ENCODE data around the gene SEMA3G. TPM values are rescaled to one million over a fixed set of nuclear protein-coding genes. Genes with fewer than 3 reads are reported as not detected.

The SEMA3G gene
- total RNA-seq, 1 experiment from 2014 or later, result 0.77 TPM

DNA sequence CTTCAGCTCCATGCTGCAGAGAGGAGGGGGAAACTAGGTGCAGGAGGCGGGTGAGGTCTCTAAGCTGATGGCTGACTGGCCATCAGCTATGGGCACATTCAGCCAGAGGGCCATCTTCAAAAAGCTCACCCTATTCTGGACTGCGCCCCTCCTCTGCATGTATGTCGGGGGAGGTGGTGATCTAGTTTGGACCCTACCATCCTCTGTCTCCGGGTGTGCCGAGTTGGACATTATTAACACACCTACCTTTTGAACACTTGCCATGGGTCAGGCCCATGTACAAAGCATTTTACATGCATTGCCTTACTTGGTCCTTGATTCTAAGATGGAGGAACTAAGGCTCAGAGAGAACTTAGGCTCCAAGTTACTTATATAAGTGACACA is 11.9 kb upstream of the SEMA3G start:
- H3K27ac ChIP-seq (ENCODE audit: low read length), result no peak overlapping the region
- no peaks in the 10 kb centered on the region for H4K20me1 ChIP-seq (ENCODE audit: low read length)
- no peaks in the 10 kb centered on the region for H3K9me2 ChIP-seq (replicated peaks; ENCODE audit: low read length)
- no peaks in the 10 kb centered on the region for H3F3A ChIP-seq (ENCODE audit: low read length, unreplicated experiment)
- TSS peak; percentile 17 for BruUV-seq (replicated peaks)
- H3K9me3 ChIP-seq (ENCODE audit: low read length), result no peaks in the 10 kb centered on the region
- H3K4me3 ChIP-seq (ENCODE audit: low read length), result peak overlapping the region; percentile 99
- peak overlapping the region; percentile 96 for H3K9ac ChIP-seq (ENCODE audit: low read length)
- ATAC-seq, result no peak; the same call in 1 of the 2 replicates
- peaks cover 22% of the 10 kb centered on the region for H3K4me1 ChIP-seq (ENCODE audit: insufficient read depth, low read length)
- peak overlapping the region; percentile 98 for H3K4me2 ChIP-seq (ENCODE audit: low read length)
- CTCF ChIA-PET, result no interaction called here
- no peaks in the 10 kb centered on the region for H3K27me3 ChIP-seq (ENCODE audit: low read length)
- H2AFZ ChIP-seq (ENCODE audit: low read length), result peak overlapping the region; percentile 96; the same call in 1 of the 2 replicates
- H3K36me3 ChIP-seq (ENCODE audit: low read depth, low read length), result peaks cover 30% of the 10 kb centered on the region
- POLR2A ChIA-PET (ENCODE audit: unreplicated experiment), result interaction anchor here (0.5 kb wide), 1 partner anchor 217 kb away, joined by 30 read pairs; no protein-coding TSS in a partner anchor
- intact Hi-C loops (cut with micrococcal nuclease), result no loop called here
- TF ChIP-seq, protein P1, sequence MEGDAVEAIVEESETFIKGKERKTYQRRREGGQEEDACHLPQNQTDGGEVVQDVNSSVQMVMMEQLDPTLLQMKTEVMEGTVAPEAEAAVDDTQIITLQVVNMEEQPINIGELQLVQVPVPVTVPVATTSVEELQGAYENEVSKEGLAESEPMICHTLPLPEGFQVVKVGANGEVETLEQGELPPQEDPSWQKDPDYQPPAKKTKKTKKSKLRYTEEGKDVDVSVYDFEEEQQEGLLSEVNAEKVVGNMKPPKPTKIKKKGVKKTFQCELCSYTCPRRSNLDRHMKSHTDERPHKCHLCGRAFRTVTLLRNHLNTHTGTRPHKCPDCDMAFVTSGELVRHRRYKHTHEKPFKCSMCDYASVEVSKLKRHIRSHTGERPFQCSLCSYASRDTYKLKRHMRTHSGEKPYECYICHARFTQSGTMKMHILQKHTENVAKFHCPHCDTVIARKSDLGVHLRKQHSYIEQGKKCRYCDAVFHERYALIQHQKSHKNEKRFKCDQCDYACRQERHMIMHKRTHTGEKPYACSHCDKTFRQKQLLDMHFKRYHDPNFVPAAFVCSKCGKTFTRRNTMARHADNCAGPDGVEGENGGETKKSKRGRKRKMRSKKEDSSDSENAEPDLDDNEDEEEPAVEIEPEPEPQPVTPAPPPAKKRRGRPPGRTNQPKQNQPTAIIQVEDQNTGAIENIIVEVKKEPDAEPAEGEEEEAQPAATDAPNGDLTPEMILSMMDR (conservative IDR thresholded peaks at IDR 0.05; ENCODE audit: low read depth, low read length), result no peak
- DNase-seq, result no peak
- H3K79me2 ChIP-seq (ENCODE audit: low read length), result peaks cover 31% of the 10 kb centered on the region

DNA sequence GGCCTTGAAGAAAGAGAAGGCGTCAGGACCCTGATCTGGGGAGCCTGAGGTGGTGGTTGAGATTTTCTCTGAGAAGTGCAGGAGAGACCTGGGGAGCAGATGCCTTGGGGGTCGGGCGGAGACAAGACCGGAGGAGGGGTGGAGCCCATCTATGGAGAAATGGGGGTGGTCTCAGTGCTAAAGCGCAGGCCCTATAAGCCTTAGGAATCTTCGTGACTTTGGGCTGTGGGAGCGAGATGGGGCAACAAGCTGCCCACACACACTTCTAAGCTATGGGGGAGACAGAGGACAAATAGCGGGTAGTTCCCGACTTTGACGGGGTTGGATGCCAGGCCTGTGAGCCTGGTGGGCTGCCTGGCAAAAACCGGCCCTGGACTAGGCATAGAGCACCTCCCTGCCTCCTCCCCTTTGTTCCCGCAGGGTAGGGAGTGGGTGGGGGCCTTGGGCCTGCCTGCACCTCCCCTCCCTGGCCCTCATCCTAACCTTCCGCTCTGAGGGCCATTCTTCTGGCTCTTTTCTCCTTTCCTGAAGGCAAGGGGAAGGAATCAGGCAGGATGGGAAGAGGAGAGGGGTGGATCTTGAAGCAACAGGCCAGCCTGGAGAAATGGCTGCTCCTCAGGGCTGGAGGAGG is 11.4 kb upstream of the SEMA3G start:
- peaks cover 22% of the 10 kb centered on the region for H3K4me1 ChIP-seq (ENCODE audit: insufficient read depth, low read length)
- intact Hi-C loops (cut with micrococcal nuclease), result no loop called here
- H3K36me3 ChIP-seq (ENCODE audit: low read depth, low read length), result peaks cover 30% of the 10 kb centered on the region
- H3K27ac ChIP-seq (ENCODE audit: low read length), result no peak overlapping the region
- peak; percentile 39 for ATAC-seq
- no peaks in the 10 kb centered on the region for H3K9me3 ChIP-seq (ENCODE audit: low read length)
- H4K20me1 ChIP-seq (ENCODE audit: low read length), result no peaks in the 10 kb centered on the region
- DNase-seq, result no peak
- POLR2A ChIA-PET (ENCODE audit: unreplicated experiment), result interaction anchor here (0.5 kb wide), 1 partner anchor 218 kb away, joined by 30 read pairs; no protein-coding TSS in a partner anchor
- TF ChIP-seq EZH2phosphoT487 (IDR thresholded peaks at IDR 0.05; ENCODE audit: borderline replicate concordance, low read length), result no peak
- TF ChIP-seq EZH2 (IDR thresholded peaks at IDR 0.05; ENCODE audit: low read length, unreplicated experiment), result no peak
- TF ChIP-seq, protein P1 (conservative IDR thresholded peaks at IDR 0.05; ENCODE audit: low read depth, low read length), result no peak
- CTCF ChIA-PET, result no interaction called here
- no TSS peak for BruUV-seq (replicated peaks)
- peak overlapping the region; percentile 96 for H2AFZ ChIP-seq (ENCODE audit: low read length)
- H3K4me3 ChIP-seq (ENCODE audit: low read length), result peak overlapping the region; percentile 99
- no peaks in the 10 kb centered on the region for H3K9me2 ChIP-seq (replicated peaks; ENCODE audit: low read length)
- H3K4me2 ChIP-seq (ENCODE audit: low read length), result peak overlapping the region; percentile 98
- peak overlapping the region; percentile 96 for H3K9ac ChIP-seq (ENCODE audit: low read length)
- peaks cover 31% of the 10 kb centered on the region for H3K79me2 ChIP-seq (ENCODE audit: low read length)
- no peaks in the 10 kb centered on the region for H3K27me3 ChIP-seq (ENCODE audit: low read length)
- H3F3A ChIP-seq (ENCODE audit: low read length, unreplicated experiment), result no peaks in the 10 kb centered on the region
